Fibroblast of upper back skin (primary cell): ENCODE results near the gene NPSR1.

ENCODE experiments used
- DNase-seq: peaks from one replicate; pipeline ENCODE4 v3.0.0-alpha.2; 2013

NPSR1 gene

DNA sequence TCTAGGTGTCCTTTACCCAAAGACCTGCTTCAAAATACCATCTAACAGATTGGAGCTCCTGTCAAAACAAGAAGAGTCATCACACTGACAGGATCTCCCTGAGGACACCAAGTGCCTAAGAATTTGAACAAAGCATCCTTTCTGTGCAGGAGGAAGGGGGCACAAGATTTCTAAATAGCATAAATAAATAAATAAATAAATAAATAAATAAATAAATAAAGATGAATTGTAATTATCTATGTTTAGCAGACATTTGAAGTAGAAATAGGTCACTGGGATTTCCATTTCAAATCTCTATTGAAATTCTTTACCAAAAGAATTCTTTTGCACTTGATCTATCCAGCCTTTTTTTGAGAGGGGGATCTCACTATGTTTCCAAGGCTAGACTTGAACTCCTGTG is 65.3 kb downstream of the NPSR1 start:
- DNase-seq, result no peak

GRCh38 chr7:34723866-34724490 is 66.0 kb downstream of the NPSR1 start:
- DNase-seq, result no peak

DNA sequence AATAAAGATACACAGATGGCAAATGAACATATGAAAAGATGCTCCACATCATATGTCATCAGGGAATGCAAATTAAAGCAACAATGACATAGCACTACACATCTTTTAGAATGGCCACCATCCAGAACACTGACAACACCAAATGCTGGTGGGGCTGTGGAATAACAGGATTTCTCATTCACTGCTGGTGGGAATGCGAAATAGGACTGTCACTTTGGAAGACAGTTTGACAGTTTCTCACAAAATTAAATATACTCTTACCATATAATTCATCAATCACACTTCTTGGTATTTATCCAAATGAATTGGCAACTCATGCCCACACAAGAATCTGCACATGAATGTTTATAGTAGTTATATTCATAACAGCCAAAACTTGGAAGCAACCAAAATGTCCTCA is 68.2 kb downstream of the NPSR1 start:
- no peak for DNase-seq

GRCh38 chr7:34727464-34727995 is 69.5 kb downstream of the NPSR1 start:
- no peak for DNase-seq

- no peak for DNase-seq
Observed at GRCh38 chr7:34728156-34728555, 70.1 kb downstream of the NPSR1 start.

GRCh38 chr7:34734771-34735170 is 76.8 kb downstream of the NPSR1 start:
- no peak for DNase-seq

DNA sequence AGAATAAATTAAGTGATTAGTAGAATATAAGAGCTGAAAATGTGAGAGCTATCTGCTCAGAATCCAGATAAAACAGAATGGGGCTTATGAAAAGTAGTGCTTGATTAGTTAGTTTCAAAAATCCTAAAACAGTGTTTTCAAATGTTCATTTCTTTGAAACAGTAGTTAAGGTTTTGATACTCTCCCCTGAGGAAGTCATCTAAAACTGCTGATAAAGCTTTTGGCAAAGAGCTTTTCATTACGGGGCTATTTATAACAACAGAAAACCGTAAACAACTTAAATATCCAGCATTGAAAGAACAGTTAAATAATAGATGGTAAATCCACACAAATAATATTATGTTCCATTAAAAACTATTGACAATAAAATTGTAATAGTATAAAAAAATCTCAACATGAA is 77.5 kb downstream of the NPSR1 start:
- DNase-seq, result no peak

- no peak for DNase-seq
Observed at GRCh38 chr7:34739651-34740300, 81.8 kb downstream of the NPSR1 start.

- no peak for DNase-seq
Observed at GRCh38 chr7:34740840-34741239, 82.8 kb downstream of the NPSR1 start.

- no peak for DNase-seq
Observed at GRCh38 chr7:34747176-34747781, 89.3 kb downstream of the NPSR1 start.

DNA sequence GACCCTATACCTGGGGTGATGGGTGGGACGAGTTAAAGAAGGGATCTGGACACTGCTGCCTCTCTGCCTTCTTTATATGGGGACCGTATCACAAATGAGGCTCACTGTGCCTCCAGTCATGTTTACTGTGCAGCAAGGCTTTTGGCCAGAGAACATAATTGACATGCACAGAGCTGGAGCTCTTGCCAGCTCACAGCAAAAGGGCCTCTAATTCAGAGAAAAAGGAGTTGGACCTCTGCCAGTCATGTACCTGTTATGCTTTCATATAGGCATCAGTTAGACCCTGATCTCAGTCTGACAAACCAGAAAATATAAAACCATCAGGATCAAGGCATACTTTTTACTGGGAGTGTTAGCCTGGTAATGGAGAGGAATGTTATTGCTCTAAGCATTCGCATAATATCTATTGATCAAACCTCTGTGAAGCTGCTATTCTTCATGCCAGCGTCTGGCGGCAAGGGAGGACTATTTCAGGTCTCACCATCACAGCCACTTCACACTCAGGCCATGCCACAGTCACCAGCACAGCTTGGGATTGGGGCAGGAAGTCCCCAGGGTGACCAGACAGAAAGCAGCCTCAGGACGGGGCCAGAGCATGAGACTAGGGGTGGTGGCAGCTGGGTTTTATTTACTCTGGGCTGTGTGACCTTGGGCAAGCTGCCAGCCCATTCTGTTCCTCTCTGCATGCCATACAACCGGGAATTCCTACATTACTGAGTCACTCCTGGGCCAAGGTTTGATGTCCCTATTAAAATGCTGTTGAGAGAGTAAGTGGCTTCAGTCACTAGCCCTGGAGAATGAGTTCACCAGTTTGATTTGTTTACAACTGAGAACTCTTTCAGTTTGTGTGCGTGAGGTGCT is 90.1 kb downstream of the NPSR1 start:
- peak; percentile 74 for DNase-seq

- no peak for DNase-seq
Observed at GRCh38 chr7:34748728-34749089, 90.7 kb downstream of the NPSR1 start.

DNA sequence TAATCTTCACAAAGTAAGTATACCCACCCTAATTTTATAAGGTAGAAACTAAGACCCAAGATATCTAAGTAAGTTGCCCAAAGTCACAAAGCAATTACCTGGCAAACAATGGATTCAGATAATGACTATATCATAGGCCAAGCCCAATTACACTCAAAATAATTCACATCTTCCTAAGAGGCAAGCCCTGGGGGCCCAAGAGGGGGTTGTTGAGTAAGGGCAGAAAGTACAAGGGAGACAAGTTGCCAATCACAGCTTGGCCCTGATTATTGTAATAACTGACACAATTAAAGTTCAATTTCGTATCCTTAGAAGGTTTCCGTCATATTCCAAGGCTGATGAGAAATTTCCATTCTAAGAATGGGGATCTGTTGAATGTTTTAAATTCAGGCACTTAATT is 91.4 kb downstream of the NPSR1 start:
- DNase-seq, result no peak

DNA sequence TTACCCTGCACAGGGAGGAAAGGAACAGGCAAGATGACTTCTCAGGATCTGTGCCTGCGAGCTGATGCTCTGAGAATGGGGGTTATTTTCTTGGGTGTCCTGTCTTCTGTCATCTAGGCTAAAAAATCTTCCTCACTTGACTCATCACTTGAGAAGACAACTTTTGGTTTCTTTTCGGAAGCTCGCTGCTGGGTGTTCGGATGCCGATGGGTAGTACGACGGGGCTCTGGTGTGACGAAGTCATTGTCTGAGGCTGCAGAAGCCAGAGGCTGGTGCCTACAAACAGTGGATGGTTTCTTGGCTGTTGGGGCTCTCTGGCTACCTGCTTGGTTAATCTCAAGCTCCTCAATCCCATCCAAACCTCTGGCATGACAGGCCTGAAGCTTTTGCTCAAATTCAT is 92.2 kb downstream of the NPSR1 start:
- DNase-seq, result no peak

- DNase-seq, result no peak
Observed at GRCh38 chr7:34750636-34751035, 92.6 kb downstream of the NPSR1 start.

GRCh38 chr7:34751725-34752643 is 94.0 kb downstream of the NPSR1 start:
- DNase-seq, result no peak

- DNase-seq, result no peak
Observed at GRCh38 chr7:34752929-34753328, 94.9 kb downstream of the NPSR1 start.

DNA sequence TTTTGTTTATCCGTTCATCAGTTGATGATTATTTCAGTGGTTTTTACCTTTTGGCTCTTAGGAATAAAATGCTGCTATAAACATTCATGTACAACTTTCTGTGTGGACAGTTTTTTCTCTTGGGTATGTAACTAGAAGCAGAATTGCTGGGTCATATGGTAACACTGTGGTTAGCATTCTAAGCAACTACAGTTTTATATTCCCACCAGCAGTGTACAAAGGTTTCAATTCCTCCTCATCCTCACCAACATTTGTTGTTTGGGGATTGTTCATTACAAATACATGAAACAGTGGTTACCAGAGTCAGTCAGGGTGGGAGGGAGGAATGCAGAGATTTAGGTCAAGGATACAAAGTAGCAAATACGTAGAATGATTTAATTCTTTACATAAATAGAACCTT is 97.0 kb downstream of the NPSR1 start:
- DNase-seq, result no peak

- no peak for DNase-seq
Observed at GRCh38 chr7:34756025-34756437, 98.0 kb downstream of the NPSR1 start.

DNA sequence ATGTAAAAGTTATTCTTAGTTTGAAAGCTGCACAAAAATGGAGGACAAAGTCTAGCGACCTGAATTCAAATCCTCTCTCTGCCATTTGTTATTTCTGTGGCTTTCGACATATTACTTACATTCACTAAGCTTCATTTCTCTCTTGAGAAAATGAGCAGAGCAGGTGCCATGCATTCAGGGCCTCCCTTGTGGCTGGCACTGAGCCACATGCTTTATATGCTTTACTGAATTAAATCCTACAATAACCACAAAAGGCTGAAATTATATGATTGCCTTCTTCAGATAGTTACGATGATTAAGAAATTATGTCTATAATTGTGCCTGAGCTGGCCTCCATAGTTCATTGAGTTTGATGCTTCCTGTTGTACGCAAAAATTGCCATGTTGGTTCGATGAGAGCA is 98.7 kb downstream of the NPSR1 start:
- no peak for DNase-seq

GRCh38 chr7:34757570-34758110 is 99.6 kb downstream of the NPSR1 start:
- no peak for DNase-seq

DNA sequence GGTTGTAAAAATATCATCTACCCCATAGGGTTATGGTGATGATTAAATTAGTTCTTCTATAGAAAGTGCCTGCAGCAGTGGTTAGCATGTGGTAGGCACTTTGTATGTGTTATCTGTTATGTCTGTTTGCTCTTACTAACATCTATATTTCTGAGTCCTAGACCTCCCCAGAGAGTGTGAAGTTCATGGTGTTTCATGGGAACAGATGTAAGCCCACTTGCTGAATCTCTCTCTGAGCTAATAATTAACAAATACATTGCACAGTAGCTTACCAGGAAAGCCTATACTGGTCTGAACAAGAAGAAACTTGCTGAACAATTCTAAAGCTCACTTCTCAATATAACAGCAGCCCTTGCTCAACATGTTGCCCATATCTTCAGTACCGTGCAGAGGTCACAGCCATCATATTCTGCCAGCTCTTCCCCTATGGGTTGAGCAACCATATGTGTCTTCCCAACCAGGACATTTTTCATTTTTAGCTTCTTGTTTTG is 100.1 kb downstream of the NPSR1 start:
- no peak for DNase-seq
